Bronchial epithelial cell (primary cell): ENCODE results near the gene LIPE. TPM values are rescaled to one million over a fixed set of nuclear protein-coding genes. Genes with fewer than 3 reads are reported as not detected.

Source experiments
- DNase-seq: peaks from one replicate; pipeline ENCODE4 v3.0.0-alpha.2; 2010; ENCODE audit warnings: low read depth
- FAIRE-seq: peaks from 2 replicates; lab custom pipeline; 2011; peaks lifted over from hg19 to GRCh38; lab: Jason Lieb, UNC
- H3K27me3 ChIP-seq: 2 replicates; pipeline ENCODE4 v1.5.1; 2011; ENCODE audit warnings: low read length; ENCODE audit not compliant: control insufficient read depth, insufficient read depth
- H3K36me3 ChIP-seq: 2 replicates; pipeline ENCODE4 v1.5.1; 2011; ENCODE audit warnings: low read length; ENCODE audit not compliant: control insufficient read depth, insufficient read depth
- H3K4me3 ChIP-seq: 2 replicates; pipeline ENCODE4 v1.5.1; 2011; ENCODE audit warnings: mild to moderate bottlenecking, low read depth, low read length, control low read depth
- CTCF ChIP-seq: IDR thresholded peaks from 2 replicates; pipeline ENCODE4 v1.5.1; 2011; ENCODE audit warnings: mild to moderate bottlenecking, moderate library complexity, low read length, control low read depth, inconsistent platforms; ENCODE audit not compliant: insufficient read depth, severe bottlenecking
- total RNA-seq: library from RNA; depleted of rRNA; stranded (reverse); fragments of >200 nt; gene quantifications from 2 replicates; pipeline ENCODE4 v1.2.1, GENCODE V29; 2014

Gene LIPE
- total RNA-seq, 1 donor from 2014 or later = 7.6 TPM

- H3K4me3 ChIP-seq = no peak overlapping the region
- H3K36me3 ChIP-seq = no peaks in the 10 kb centered on the region
- H3K27me3 ChIP-seq = no peaks in the 10 kb centered on the region
- TF ChIP-seq CTCF = peak; percentile 87
- peak; percentile 99 for DNase-seq
- FAIRE-seq = peak; percentile 99
Observed at GRCh38 chr19:42420055-42420544, 7.1 kb downstream of the LIPE start.

- no peak for FAIRE-seq
- TF ChIP-seq CTCF = no peak
- Histone ChIP-seq H3K27me3 (no peaks in the 10 kb centered on the region), H3K4me3 (no peak overlapping the region), H3K36me3 (no peaks in the 10 kb centered on the region)
- DNase-seq = no peak
Observed at GRCh38 chr19:42419309-42419708, 7.9 kb downstream of the LIPE start.

GRCh38 chr19:42412661-42413076, 14.5 kb downstream of the LIPE start:
- TF ChIP-seq CTCF = no peak

GRCh38 chr19:42412227-42412626, 15.0 kb downstream of the LIPE start:
- no peak for FAIRE-seq
- no peak overlapping the region for H3K4me3 ChIP-seq
- H3K36me3 ChIP-seq = peaks cover 3% of the 10 kb centered on the region
- no peaks in the 10 kb centered on the region for H3K27me3 ChIP-seq
- no peak for DNase-seq
- no peak for TF ChIP-seq CTCF

More at GRCh38 chr19:42412661-42413076, 14.5 kb downstream of the LIPE start:
- DNase-seq (no peak), FAIRE-seq (no peak)
- Histone ChIP-seq H3K4me3 (no peak overlapping the region), H3K36me3 (peaks cover 1% of the 10 kb centered on the region), H3K27me3 (no peaks in the 10 kb centered on the region)

- DNase-seq = no peak
- Histone ChIP-seq H3K27me3 (no peaks in the 10 kb centered on the region), H3K4me3 (no peak overlapping the region), H3K36me3 (peaks cover 3% of the 10 kb centered on the region)
- peak; percentile 7 for FAIRE-seq
- TF ChIP-seq CTCF = no peak
Observed at GRCh38 chr19:42411581-42412178, 15.5 kb downstream of the LIPE start.

GRCh38 chr19:42410371-42410770, 16.8 kb downstream of the LIPE start:
- Histone ChIP-seq H3K27me3 (no peaks in the 10 kb centered on the region), H3K4me3 (no peak overlapping the region), H3K36me3 (peaks cover 4% of the 10 kb centered on the region)
- FAIRE-seq (no peak), DNase-seq (no peak)
- no peak for TF ChIP-seq CTCF
